Glutamatergic neuron (in vitro differentiated cells): ENCODE results near the gene LCORL. TPM values are rescaled to one million over a fixed set of nuclear protein-coding genes. Genes with fewer than 3 reads are reported as not detected.

Source experiments
- DNase-seq: peaks from one replicate; pipeline ENCODE4 v3.0.0; 2022
- H3K27ac Mint-ChIP-seq: one replicate; pipeline ENCODE4 v1.8.0; 2020; ENCODE audit warnings: mild to moderate bottlenecking, mixed read lengths, inconsistent platforms; ENCODE audit not compliant: unreplicated experiment
- H3K27me3 Mint-ChIP-seq: one replicate; pipeline ENCODE4 v1.8.0; 2020; ENCODE audit warnings: mild to moderate bottlenecking, moderate library complexity, mixed read lengths, inconsistent platforms; ENCODE audit not compliant: unreplicated experiment
- H3K36me3 Mint-ChIP-seq: one replicate; pipeline ENCODE4 v1.8.0; 2020; ENCODE audit warnings: mild to moderate bottlenecking, mixed read lengths, inconsistent platforms; ENCODE audit not compliant: unreplicated experiment
- H3K4me1 Mint-ChIP-seq: one replicate; pipeline ENCODE4 v1.8.0; 2020; ENCODE audit warnings: mild to moderate bottlenecking, low read depth, mixed read lengths, inconsistent platforms; ENCODE audit not compliant: unreplicated experiment
- H3K4me3 Mint-ChIP-seq: one replicate; pipeline ENCODE4 v1.8.0; 2020; ENCODE audit warnings: mild to moderate bottlenecking, mixed read lengths, inconsistent platforms; ENCODE audit not compliant: unreplicated experiment
- H3K9me3 Mint-ChIP-seq: one replicate; pipeline ENCODE4 v1.8.0; 2020; ENCODE audit warnings: mild to moderate bottlenecking, moderate library complexity, mixed read lengths, inconsistent platforms; ENCODE audit not compliant: unreplicated experiment
- long read RNA-seq: library from polyadenylated mRNA; unstranded; transcript quantifications from one replicate; pipeline ENCODE4 v2.0.0, GENCODE V29; 2020; ENCODE audit not compliant: unreplicated experiment
- total RNA-seq: library from RNA; stranded (reverse); fragmentation: NEBNext Ultra II Directional; extraction: Animal tissue kit (Norgen Biotek cat#: 25700); gene quantifications from one replicate; pipeline ENCODE4 v1.2.1, GENCODE V29; 2021; ENCODE audit not compliant: unreplicated experiment
- TF ChIP-seq, protein P1 (sequence below): fragments of 200-600 bp; sonication (generic); IDR thresholded peaks from one replicate; pipeline ENCODE4 v1.5.0; 2021; ENCODE audit not compliant: partially characterized antibody, unreplicated experiment

Gene LCORL
- total RNA-seq = 30.8 TPM
- long read RNA-seq, full-length matches to known transcripts = 3 of 4 reads
- long read RNA-seq, partial matches to known transcripts = 0 of 4 reads
- long read RNA-seq, other reads (novel, unspliced or antisense) = 1 of 4 reads

DNA sequence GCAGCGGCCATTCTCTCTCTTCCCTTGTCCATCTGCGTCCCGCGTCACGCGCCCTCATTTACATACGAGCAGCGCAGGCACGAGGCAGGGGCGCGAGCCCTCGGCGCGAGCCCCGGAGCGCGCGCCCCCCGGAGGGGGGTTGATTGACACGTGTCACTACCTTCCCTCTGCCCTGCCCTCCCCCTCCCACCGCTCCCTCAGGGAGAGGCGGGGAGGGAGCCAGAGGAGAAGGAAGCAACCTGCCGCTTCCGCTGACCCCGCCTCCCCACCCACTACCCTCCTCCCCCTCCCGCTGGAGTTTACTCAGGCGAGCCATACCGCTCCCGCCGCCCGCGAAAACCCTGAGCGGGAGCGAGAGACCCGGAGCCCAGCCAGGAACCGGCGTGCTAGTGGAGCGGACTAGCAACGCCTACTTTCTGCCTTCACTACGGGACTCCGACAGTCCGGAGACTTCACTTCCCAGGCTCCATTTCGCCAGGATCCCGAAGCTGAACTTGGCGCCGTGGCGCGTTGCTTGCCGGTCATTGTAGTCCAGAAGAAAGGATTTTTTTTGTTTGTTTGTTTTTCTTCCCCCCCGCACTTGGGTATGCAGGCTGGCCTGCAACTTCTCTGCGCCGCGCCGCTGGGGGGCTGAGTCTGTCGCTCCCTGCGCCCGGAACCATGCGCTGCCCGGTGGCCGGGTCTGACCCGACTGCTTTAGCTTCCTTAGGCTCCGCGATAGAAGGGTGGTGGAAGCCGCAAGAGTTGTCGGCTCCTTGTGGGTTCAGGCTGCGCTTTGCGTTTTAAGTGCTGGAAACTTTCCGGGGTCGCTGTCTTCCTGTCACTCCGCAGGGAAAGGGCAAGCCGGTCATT, at the start of gene LCORL:
Gene LCORL, minus strand, starts transcription at position 36 of the 852 bp plus-strand sequence. Its CDS starts 4 bp downstream, at position 32.
- peaks cover 5% of the 10 kb centered on the region for H3K4me1 Mint-ChIP-seq
- H3K4me3 Mint-ChIP-seq = peak within 1 kb of the TSS; percentile 98
- peaks cover 7% of the 10 kb centered on the region for H3K27me3 Mint-ChIP-seq
- peaks cover 11% of the 10 kb centered on the region for H3K9me3 Mint-ChIP-seq
- peak; percentile 93 for DNase-seq
- TF ChIP-seq, protein P1, sequence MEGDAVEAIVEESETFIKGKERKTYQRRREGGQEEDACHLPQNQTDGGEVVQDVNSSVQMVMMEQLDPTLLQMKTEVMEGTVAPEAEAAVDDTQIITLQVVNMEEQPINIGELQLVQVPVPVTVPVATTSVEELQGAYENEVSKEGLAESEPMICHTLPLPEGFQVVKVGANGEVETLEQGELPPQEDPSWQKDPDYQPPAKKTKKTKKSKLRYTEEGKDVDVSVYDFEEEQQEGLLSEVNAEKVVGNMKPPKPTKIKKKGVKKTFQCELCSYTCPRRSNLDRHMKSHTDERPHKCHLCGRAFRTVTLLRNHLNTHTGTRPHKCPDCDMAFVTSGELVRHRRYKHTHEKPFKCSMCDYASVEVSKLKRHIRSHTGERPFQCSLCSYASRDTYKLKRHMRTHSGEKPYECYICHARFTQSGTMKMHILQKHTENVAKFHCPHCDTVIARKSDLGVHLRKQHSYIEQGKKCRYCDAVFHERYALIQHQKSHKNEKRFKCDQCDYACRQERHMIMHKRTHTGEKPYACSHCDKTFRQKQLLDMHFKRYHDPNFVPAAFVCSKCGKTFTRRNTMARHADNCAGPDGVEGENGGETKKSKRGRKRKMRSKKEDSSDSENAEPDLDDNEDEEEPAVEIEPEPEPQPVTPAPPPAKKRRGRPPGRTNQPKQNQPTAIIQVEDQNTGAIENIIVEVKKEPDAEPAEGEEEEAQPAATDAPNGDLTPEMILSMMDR = no peak
- H3K27ac Mint-ChIP-seq = peak within 1 kb of the TSS; percentile 95
- no peaks in the 10 kb centered on the region for H3K36me3 Mint-ChIP-seq

DNA sequence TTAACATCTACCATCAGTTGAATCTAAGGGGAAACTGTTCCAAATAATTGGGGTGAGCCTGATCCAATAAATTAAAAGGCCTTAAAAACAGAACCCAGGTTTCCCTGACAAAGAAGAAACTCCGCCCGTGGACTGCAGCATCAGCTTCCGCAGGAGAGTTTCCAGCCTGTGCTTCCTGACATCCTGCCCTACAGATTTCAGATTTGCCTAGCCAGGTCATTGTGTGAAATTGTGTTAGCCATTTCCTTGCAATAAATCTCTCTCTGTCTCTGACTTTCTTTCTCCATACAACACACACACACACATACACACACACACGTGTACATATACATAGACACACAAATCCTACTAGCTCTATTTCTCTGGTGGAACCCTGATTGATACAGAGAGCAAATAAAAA, 48.3 kb upstream of the LCORL start:
- no peak overlapping the region for H3K4me3 Mint-ChIP-seq
- H3K27me3 Mint-ChIP-seq = peaks cover 5% of the 10 kb centered on the region
- no peak overlapping the region for H3K27ac Mint-ChIP-seq
- H3K9me3 Mint-ChIP-seq = peaks cover 2% of the 10 kb centered on the region
- no peaks in the 10 kb centered on the region for H3K36me3 Mint-ChIP-seq
- TF ChIP-seq, protein P1 = no peak
- no peaks in the 10 kb centered on the region for H3K4me1 Mint-ChIP-seq
- DNase-seq = no peak

DNA sequence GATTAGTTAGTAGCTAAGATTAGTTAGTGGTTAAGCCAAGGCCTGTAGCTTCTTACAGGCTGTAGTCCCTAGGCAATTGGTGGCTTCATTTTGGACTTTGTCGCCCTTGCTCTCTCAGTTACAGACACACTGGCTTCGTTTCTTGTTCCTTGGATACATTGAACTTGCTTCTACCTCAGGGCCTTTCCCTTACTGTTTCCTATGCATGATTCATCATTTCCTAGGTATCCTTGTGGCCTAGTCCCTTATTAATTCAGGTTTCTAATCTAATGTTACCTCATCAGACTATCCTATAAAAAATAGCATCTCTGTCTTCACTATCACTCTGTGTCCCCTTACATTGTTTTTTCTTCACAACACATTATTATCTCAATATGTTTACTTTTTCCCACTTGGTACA, 45.5 kb upstream of the LCORL start:
- H3K27ac Mint-ChIP-seq = no peak overlapping the region
- no peaks in the 10 kb centered on the region for H3K36me3 Mint-ChIP-seq
- H3K27me3 Mint-ChIP-seq = peaks cover 2% of the 10 kb centered on the region
- no peak for DNase-seq
- H3K4me1 Mint-ChIP-seq = no peaks in the 10 kb centered on the region
- no peak overlapping the region for H3K4me3 Mint-ChIP-seq
- TF ChIP-seq, protein P1 = no peak
- H3K9me3 Mint-ChIP-seq = peaks cover 2% of the 10 kb centered on the region

DNA sequence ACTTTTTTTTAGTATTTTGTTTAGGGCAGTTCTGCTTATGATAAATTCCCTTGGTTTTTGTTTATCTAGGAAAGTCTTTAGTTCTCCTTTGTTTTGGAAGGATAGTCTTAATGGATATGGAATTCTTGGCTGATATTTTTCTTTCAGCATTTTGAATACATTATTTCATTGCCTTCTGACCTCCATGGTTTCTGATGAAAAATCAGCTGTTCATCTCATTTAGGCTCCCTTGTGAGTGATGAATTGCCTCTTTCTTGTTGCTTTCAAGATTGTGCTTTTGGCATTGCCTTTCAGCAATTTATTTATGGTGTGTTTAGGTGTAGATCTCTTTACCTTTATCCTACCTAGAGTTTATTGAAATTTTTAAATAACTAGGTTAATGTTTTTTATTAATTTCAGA, 41.5 kb upstream of the LCORL start:
- H3K4me3 Mint-ChIP-seq = no peak overlapping the region

More for the DNA sequence above, 41.5 kb upstream of the LCORL start:
- H3K4me1 Mint-ChIP-seq = no peaks in the 10 kb centered on the region
- H3K27me3 Mint-ChIP-seq = no peaks in the 10 kb centered on the region
- no peak overlapping the region for H3K27ac Mint-ChIP-seq
- no peak for DNase-seq
- TF ChIP-seq, protein P1 = no peak
- peaks cover 2% of the 10 kb centered on the region for H3K9me3 Mint-ChIP-seq
- no peaks in the 10 kb centered on the region for H3K36me3 Mint-ChIP-seq
